IPS-18a (cell line): ENCODE measurements around the gene ELMO1.

Experiments used
- H3K27ac ChIP-seq: one replicate; pipeline ENCODE4 v1.5.1; 2013; ENCODE audit warnings: low read length
- H3K27me3 ChIP-seq: one replicate; pipeline ENCODE4 v1.6.1; 2013; ENCODE audit warnings: mild to moderate bottlenecking, low read length; ENCODE audit not compliant: control insufficient read depth, insufficient read depth
- H3K36me3 ChIP-seq: one replicate; pipeline ENCODE4 v1.6.1; 2013; ENCODE audit warnings: low read depth, low read length; ENCODE audit not compliant: control insufficient read depth
- H3K4me1 ChIP-seq: one replicate; pipeline ENCODE4 v1.6.1; 2013; ENCODE audit warnings: low read depth, low read length; ENCODE audit not compliant: control insufficient read depth
- H3K4me3 ChIP-seq: one replicate; pipeline ENCODE4 v1.5.1; 2013; ENCODE audit warnings: low read length
- H3K9ac ChIP-seq: one replicate; pipeline ENCODE4 v1.6.1; 2013; ENCODE audit warnings: mild to moderate bottlenecking, low read length, moderate library complexity
- H3K9me3 ChIP-seq: one replicate; pipeline ENCODE4 v1.6.1; 2013; ENCODE audit warnings: low read depth, low read length; ENCODE audit not compliant: control insufficient read depth

ELMO1 gene

GRCh38 chr7:37416378-37417106 is 32.1 kb downstream of the ELMO1 start:
- no peaks in the 10 kb centered on the region for H3K27me3 ChIP-seq
- peaks cover 8% of the 10 kb centered on the region for H3K4me1 ChIP-seq
- no peak overlapping the region for H3K9ac ChIP-seq
- H3K4me3 ChIP-seq: no peak overlapping the region
- no peaks in the 10 kb centered on the region for H3K9me3 ChIP-seq
- H3K36me3 ChIP-seq: no peaks in the 10 kb centered on the region
- no peak overlapping the region for H3K27ac ChIP-seq

- Histone ChIP-seq H3K4me3 (no peak overlapping the region), H3K36me3 (no peaks in the 10 kb centered on the region), H3K27ac (no peak overlapping the region), H3K27me3 (no peaks in the 10 kb centered on the region), H3K4me1 (peaks cover 11% of the 10 kb centered on the region), H3K9me3 (no peaks in the 10 kb centered on the region), H3K9ac (no peak overlapping the region)
Observed at GRCh38 chr7:37415629-37416028, 33.0 kb downstream of the ELMO1 start.

DNA sequence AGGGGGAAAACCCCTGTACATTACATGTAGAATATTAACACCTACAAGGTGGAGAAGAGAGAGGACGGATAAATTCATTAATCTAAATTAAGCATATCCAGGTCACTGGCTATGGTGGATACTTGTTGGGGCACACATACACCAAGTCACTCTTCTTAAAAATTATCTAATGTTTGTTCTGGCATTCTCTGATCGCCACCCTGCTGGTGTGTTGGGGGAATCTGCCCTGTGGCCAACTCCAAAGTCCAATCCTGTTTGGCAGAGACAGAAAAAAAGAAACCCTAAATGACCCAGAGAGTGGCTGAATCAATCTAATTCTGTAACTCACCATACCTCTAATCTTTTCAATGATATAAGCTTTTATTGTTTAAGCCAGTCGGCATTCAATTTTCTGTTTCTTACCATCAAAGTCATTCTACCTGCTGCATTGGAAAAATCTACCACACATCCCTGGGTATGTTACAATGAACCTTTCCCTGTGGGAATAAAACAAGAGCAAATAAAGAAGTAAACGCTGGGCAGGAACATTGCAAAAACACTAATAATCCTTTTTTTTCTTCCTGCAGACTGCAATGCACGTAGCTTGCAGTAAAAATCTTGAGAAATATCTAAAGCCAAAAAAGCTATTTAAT is 34.2 kb downstream of the ELMO1 start:
- H3K36me3 ChIP-seq: no peaks in the 10 kb centered on the region
- no peak overlapping the region for H3K27ac ChIP-seq
- H3K9ac ChIP-seq: no peak overlapping the region
- H3K27me3 ChIP-seq: no peaks in the 10 kb centered on the region
- peaks cover 14% of the 10 kb centered on the region for H3K4me1 ChIP-seq
- no peak overlapping the region for H3K4me3 ChIP-seq
- H3K9me3 ChIP-seq: no peaks in the 10 kb centered on the region

DNA sequence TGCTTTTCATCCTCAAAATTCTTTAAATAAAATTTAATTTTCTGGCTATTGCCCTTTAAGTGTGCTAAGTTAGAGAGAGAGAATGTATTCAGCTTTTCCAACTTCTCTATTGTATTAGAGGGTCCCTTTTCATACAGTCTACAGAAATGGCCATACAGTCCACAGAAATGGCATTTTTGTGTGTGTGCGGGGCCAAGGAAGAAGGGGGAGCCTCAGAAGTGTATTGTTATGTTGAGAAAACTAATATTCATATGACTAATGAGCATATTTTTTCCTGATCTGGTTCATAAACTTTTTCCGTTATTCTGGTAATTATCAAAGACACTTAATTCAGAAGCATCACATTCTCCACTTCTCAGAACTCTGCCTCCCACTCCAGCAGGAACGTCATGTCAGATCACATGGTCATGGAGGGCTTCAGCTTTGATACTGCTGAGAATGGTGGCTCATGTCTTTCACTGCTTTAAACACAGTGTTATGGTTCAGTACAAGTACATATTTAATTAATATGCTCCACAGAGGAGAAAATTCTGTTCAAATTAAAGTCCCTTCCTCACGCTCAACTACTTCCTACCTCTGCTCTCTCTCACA is 37.1 kb downstream of the ELMO1 start:
- Histone ChIP-seq H3K36me3 (no peaks in the 10 kb centered on the region), H3K27ac (no peak overlapping the region), H3K4me3 (no peak overlapping the region), H3K9ac (no peak overlapping the region), H3K4me1 (peaks cover 9% of the 10 kb centered on the region), H3K27me3 (no peaks in the 10 kb centered on the region), H3K9me3 (no peaks in the 10 kb centered on the region)

- no peak overlapping the region for H3K9ac ChIP-seq
- H3K27ac ChIP-seq: no peak overlapping the region
- no peaks in the 10 kb centered on the region for H3K9me3 ChIP-seq
- peaks cover 6% of the 10 kb centered on the region for H3K4me1 ChIP-seq
- H3K4me3 ChIP-seq: no peak overlapping the region
- H3K36me3 ChIP-seq: no peaks in the 10 kb centered on the region
- H3K27me3 ChIP-seq: no peaks in the 10 kb centered on the region
Observed at GRCh38 chr7:37410305-37411229, 38.1 kb downstream of the ELMO1 start.

GRCh38 chr7:37409461-37409860 is 39.2 kb downstream of the ELMO1 start:
- H3K9me3 ChIP-seq: no peaks in the 10 kb centered on the region
- H3K27me3 ChIP-seq: no peaks in the 10 kb centered on the region
- H3K27ac ChIP-seq: no peak overlapping the region
- peaks cover 6% of the 10 kb centered on the region for H3K4me1 ChIP-seq
- H3K36me3 ChIP-seq: no peaks in the 10 kb centered on the region
- H3K9ac ChIP-seq: no peak overlapping the region
- H3K4me3 ChIP-seq: no peak overlapping the region

DNA sequence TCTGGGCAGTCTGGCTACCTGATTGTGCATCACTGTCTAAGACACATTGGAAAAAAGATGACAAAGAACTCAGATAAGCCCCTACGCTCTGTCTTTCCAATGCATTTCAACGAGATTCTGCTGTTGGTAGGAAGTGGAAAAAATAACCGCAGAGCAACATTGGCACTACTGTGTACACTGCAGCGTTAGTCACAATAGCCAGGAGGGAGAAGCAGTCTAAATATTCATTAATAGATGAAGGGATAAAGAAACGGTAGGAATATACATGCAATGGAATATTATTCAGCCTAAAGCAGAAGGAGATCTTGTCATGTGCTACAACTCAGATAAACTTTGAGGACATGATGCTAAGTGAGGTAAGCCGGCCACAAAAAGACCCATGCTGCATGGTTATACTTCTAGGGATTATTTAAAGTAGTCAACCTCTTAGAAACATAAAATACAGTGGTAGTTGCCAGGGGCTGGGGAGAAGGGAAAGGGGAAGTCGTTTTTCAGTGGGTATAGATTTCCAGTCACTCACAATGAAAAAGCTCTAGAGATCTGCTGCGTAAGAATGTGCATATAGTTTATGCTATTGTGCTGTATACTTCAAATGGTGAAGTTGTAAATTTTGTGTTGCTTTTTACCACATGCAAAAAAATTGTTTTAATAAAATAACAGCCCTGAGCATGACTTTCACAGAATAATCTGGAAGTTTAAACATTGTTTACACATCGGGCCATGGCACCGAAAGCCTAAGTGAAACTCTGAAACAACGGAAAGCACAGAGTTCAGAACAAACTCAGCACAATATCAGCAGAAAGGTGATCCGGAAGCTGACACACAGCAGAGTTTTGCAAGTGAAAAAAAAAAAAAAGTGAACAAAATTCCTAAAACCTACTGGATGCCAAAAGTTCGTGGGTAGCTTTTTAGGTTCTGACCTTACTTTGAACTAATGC is 40.1 kb downstream of the ELMO1 start:
- no peak overlapping the region for H3K4me3 ChIP-seq

GRCh38 chr7:37405603-37406122 is 43.0 kb downstream of the ELMO1 start:
- Histone ChIP-seq H3K36me3 (no peaks in the 10 kb centered on the region), H3K27ac (no peak overlapping the region), H3K9ac (no peak overlapping the region), H3K4me3 (no peak overlapping the region), H3K27me3 (no peaks in the 10 kb centered on the region), H3K9me3 (no peaks in the 10 kb centered on the region), H3K4me1 (peaks cover 3% of the 10 kb centered on the region)

More for the DNA sequence above, 40.1 kb downstream of the ELMO1 start:
- Histone ChIP-seq H3K27me3 (no peaks in the 10 kb centered on the region), H3K9me3 (no peaks in the 10 kb centered on the region), H3K9ac (no peak overlapping the region), H3K27ac (no peak overlapping the region), H3K36me3 (no peaks in the 10 kb centered on the region), H3K4me1 (peaks cover 6% of the 10 kb centered on the region)

DNA sequence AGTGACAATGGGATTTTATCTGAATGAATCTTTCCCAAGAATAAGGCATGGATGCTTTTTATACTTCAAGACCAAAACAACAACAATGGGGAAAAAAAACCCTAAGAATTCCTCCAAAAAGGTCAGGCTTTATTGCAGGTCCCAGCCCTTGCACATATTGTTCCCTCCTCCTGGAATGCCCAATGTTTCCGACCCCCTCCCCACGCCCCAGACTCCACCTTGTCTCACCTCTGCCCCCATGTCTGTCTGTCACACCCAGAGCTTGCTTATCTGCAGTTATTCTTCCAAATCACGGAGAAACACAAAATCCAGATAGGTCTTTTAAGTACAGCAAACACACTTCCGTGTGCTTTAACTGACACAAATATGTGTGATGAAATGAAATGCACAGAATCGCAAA is 43.5 kb downstream of the ELMO1 start:
- Histone ChIP-seq H3K36me3 (no peaks in the 10 kb centered on the region), H3K4me1 (peaks cover under 1% of the 10 kb centered on the region), H3K27ac (no peak overlapping the region), H3K27me3 (no peaks in the 10 kb centered on the region), H3K9me3 (no peaks in the 10 kb centered on the region), H3K4me3 (no peak overlapping the region), H3K9ac (no peak overlapping the region)

GRCh38 chr7:37399876-37400421 is 48.7 kb downstream of the ELMO1 start:
- Histone ChIP-seq H3K9ac (no peak overlapping the region), H3K4me1 (peaks cover 4% of the 10 kb centered on the region), H3K36me3 (no peaks in the 10 kb centered on the region), H3K27me3 (no peaks in the 10 kb centered on the region), H3K4me3 (no peak overlapping the region), H3K9me3 (no peaks in the 10 kb centered on the region), H3K27ac (no peak overlapping the region)
